Activated T-helper 1 cell treated with anti-CD3 and anti-CD28 coated beads, Interleukin-2, amount 50 U/mL, for 16 hours (primary cell): Measurements from ENCODE around the gene MATN4.

Experiments
- DNase-seq, 2 donors: peaks; one replicate each; pipeline ENCODE4 v3.0.0-alpha.2; 2020; ENCODE audit warnings: low read depth in 1 of 2, low spot score in 1 of 2

MATN4 gene

DNA sequence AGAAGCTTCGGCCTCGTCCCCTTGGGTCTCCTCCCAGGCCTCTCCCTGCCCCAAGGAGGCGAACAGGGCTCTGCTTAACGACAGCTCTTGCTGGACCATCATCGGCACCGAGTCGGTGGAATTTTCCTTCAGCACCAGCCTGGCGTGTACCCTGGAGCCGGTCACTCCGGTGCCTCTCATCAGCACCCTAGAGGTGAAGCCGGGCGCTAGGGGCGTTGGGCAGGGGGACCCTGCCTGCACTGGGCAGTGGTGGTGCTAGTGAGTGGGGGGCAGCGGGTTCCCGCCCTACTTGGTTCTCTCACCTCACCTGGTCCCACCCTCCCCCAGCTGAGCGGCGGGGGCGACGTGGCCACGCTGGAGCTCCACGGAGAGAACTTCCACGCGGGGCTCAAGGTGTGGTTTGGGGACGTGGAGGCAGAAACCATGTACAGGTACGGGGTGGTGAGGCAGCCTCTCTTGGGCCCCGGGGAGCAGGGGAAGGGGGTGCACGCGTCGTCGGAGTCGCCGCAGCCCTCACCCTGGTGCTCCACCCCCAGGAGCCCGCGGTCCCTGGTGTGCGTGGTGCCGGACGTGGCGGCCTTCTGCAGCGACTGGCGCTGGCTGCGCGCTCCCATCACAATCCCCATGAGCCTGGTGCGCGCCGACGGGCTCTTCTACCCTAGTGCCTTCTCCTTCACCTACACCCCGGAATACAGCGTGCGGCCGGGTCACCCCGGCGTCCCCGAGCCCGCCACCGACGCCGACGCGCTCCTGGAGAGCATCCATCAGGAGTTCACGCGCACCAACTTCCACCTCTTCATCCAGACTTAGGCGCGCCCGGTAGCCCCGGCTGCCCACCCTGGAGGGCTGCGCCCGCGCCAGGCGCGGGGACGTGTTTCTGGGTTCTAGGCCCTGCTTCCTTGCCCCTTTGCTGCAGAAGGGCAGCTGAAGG is 8.3 kb upstream of the MATN4 start:
- no peak for DNase-seq

- DNase-seq, result no peak
Observed at GRCh38 chr20:45315672-45316071, 7.6 kb upstream of the MATN4 start.

DNA sequence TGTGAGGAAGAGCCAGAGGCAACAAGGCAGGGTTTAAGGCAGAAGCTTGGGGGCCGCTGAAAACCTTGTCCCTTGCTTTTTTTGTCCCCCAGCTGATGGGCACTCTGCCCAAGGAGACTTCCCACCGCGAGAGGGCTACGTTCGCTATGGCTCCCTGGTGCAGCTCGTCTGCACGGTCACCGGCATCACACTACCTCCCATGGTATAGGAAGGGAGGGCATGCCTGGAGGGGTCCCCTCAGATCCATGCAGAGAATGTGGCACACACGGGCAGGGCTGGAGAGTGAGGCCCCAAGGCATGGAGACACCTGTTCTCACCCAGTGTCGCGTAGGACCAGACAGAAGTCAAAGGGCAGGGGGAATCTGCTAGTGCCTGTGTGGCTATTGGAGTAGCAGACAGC is 5.8 kb upstream of the MATN4 start:
- no peak for DNase-seq

DNA sequence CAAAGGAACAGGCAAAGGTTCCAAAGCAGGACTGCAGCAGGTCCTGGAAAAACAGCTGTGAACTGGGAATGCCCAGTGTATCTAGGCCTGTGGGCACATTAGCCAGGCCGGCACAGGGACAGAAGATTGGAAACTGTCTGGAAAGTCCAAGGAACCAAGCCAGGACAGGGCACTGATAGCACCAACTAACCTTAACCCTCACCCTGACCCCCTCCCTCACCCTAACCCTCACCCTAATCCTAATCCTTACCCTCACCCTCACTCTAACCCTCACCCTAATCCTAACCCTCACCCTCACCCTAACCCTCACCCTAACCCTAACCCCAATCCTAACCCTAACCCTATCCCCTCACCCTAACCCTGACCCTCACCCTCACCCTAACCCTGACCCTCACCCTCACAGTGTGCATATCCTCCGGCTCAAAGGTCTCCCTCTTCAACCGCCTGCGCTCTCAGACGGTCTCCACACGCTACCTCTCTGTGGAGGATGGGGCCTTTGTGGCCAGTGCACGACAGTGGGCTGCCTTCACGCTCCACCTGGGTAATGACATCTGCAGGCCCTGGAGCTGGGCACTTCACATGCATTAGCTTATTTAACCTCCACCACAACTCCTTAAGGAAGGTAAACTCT is 5.1 kb upstream of the MATN4 start:
- DNase-seq, result no peak

- DNase-seq, result no peak
Observed at GRCh38 chr20:45312241-45312640, 4.1 kb upstream of the MATN4 start.

DNA sequence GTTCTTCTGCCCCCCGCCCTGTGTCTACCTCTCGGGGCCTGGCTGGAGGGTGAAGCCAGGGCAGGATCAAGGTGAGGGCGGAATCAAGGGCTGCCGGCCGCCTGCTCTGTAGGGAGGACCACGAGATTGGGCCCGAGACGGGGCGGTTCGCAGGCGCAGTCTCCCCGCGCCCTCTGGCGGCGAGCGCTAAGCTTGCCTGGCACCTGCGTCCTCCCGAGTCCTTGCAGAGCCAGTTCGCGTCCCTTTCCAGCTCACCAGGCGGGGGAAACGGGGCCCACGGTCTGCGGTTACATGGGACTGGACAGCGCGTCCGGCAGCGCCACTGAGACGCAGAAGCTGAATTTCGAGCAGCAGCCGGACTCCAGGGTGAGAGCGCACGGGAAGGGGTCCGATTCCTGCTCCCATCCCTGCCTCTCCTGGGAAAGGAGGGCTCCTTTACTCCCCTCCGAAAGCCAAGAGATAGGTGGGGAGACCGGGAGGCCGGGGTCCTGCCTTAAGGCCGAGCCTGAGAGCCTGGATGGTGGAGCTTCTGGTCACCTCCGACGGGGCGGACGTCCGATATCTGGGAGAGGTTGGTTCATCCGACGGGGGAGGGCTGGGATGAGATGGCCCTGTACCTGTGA is 3.6 kb upstream of the MATN4 start:
- DNase-seq, result peak; percentile 32 to 34

GRCh38 chr20:45309075-45309474 is 976 bp upstream of the MATN4 start:
- no peak for DNase-seq

DNA sequence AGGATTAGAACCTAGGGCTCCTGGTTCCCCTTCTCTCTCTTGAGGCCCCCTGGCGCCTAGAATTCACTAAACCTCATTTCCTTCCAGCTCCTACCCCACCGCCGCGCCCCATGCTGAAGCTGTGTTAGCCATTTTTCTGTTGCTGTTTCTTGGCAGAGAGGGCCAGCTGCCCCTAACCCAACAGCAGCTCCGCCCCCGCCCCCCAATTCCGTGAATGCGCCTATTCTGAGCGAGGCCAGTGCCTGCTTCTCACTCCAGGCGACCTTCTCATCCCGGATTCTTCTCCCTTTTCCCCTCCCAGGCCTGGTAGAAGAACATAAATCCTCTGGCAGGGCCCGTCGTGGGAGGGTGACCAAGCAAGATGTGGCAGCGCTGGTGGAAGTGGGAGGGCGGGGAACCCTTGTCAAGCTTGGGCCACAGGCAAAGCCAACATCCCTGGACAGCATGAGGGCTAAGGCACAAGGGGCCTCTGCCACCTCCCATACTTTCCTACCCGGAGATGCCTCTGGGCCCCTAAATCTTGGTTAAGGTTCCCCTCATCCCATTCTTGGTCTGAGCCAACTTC is 941 bp downstream of the MATN4 start:
- no peak for DNase-seq

DNA sequence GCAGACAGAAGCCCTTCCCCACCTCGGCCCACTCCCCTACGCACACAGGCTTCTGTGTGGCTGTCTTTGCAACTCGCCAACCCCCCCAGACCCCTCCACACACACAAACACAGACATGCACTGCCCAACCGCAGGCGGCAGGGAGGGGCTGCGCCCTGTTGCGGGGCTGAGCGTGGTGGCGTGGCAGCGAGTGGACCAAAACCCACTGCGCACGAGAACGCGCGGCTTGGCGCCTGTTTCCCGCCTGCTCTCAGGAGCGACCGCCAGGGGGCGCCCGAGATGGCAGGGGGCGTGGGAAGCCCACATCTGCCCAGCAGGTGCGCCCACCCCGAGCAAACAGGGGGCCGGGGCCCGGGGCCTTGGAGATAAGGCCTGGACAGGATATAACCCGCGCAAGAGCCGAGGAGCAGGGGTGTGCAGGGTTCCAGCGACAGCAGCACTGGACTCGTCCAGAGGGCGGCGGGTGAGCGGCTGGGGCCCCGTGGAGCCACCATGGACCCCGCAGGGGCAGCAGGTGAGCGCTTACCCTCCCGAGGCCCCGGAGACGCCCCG is 1.6 kb downstream of the MATN4 start, which contains the start of gene RBPJL:
Gene RBPJL (plus strand): TSS at position 410 of the 552 bp plus-strand sequence. CDS start 83 bp downstream, at position 493.
- DNase-seq, result peak; percentile 20 to 21

DNA sequence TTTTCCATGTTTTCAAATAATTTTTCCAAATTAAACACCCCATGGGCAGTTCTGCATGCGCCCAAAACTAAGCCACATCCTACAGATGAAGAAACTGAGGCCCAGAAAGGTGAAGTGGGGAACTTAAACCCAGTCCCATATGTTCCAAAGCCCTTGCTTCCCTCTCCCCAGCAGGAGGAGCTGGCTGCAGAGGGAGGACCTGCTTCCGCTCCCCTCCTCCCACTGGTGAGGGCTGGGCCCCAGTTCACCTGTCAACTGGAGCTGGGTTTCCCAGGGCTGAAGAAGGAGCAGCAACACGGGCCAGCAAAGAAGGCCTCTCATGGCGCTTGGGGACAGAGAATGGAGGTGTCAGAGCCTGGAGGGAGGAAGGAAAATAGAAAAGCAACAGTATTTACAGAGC is 2.8 kb downstream of the MATN4 start:
- DNase-seq, result no peak

DNA sequence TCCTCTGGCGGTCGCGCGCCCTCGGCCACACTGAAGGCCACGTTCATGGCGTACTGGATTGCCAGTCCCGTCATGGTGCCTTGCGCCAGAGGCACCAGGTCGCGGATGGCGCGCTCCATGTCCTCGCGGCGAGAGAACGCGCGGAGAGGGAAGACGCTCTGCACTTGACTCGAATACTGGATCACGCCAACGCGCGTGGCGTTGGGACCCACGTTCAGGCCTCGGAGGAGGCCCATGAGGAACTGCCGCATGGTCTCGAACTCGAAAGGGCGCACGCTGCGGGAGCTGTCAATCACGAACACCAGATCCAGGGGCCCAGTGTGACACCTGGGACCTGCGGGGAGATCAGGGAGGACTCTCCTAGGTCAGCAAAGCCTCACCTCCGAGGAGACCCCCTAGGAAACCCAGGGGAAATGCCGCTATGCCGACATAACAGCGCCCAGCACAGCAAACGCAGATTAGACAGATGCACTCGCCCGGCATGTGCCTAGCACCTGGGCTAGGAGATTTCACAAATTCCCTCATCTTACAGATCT is 3.6 kb downstream of the MATN4 start:
- no peak for DNase-seq

DNA sequence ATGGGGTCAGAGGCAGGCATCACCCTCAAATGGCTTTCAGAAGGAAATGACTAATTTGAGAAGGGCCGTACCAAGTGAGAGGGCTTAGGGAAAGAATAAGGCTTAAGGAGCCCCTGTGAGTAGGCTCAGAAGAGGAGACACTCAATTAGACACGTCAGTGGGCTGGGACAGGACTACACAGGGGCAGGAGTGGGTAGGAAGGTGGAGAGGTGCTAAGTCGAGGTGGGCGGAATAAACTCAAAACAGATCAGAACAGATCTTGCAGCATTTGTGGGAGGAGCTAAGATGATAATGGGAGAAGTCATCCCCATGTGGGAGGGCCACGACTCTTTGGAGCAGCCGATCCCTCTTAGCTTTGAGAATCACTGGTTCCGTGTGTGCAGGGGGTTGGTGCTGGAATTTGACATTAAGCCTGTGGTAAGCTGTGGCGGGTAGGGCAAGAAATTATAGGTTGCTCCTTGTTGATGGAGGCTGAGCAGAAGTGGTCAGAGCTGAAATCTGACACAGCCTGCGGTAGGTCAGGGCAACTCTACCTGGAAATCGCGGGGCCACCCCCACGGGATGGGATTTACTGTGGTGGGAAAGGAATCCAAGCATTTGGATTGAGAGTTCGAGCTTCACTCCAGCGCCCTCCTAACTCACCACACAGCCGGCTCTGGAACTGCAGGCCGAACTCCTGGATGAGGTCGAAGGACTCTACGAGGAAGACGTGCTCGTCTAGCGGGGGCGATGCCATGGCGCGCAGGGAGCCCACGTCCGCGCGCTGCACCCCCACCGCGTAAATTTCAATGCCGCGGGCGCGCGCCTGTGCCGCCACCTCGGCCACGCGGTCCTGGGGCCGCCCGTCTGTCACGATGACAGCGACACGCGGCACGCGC is 4.3 kb downstream of the MATN4 start:
- no peak for DNase-seq

DNA sequence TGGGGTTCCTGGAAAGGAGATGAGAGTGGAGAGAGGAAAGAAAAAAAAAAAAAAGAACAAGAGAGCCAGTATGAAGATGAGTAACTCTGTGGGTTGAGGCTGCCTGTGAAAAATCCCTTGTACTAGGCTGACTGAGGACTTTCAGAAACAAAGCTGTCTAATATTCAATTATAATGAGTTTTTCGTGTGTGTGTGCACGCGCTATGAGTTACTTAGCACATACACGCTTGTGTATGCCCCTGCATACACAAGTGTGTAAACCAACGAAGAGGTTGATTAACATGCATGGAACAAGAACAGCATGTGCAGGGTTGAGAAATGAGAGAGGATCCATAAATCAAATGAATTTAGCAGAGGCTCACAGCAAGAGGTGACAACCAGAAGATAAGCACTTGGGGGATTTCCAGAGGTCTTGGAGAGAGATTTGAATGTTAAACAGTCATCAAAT is 6.3 kb downstream of the MATN4 start:
- no peak for DNase-seq

GRCh38 chr20:45300961-45301360 is 7.1 kb downstream of the MATN4 start:
- DNase-seq, result no peak

- DNase-seq, result no peak
Observed at GRCh38 chr20:45299786-45300185, 8.3 kb downstream of the MATN4 start.

DNA sequence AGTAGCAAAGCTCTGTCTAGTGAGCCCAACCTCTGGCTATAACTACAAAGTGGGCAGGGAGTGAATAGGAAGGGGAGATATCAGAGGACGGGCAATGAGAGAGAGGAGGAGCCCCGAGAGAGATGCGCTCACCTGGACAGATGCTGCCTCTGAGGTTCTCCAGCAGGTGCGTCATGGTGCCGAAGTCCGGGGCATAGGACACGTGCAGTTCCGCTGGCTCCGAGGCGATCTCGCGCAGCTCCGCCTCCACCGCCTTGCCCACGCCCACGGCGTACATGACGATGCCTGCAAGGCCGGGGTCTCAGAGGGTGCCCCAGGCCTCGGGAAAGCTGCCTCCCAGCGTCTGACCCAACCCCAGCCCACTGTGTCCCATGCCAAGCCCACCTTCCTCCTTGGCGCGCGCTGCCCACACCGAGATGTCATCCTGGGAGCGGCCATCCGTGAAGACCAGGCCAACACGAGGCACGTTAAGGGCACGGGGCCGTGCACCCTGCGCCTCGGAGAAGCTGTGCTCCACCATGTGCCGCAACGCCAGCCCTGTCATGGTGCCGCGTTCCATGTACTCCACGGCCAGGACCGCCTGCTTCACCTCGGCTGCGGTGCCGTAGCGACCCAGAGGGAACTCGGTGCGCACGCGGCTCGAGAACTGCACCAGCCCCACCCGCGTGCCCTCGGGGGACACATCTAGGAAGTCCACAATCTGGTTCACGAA is 10.2 kb downstream of the MATN4 start:
- DNase-seq, result no peak

DNA sequence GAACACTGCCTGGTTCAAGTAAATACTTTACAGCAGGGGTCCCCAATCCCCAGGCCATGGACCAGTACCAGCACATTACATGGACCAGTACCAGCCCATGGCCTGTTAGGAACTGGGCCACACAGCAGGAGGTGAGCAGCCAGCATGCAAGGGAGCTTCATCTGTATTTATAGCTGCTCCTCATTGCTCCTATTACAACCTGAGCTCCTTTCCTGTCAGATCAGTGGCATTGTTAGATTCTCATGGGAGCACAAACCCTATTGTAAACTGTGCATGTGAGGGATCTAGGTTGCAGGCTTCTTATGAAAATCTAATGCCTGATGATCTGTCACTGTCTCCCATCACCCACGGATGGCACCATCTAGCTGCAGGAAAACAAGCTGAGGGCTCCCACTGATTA is 13.4 kb downstream of the MATN4 start:
- DNase-seq, result no peak

GRCh38 chr20:45294003-45294368 is 14.1 kb downstream of the MATN4 start:
- DNase-seq, result no peak
